Fibroblast of lung (primary cell): ENCODE results near the gene UMPS. TPM values are rescaled to one million over a fixed set of nuclear protein-coding genes. Genes with fewer than 3 reads are reported as not detected.

Source experiments
- DNase-seq, 2 donors: peaks; one replicate each; pipeline versions ENCODE4 v3.0.0 to v3.0.0-alpha.2; 2010; ENCODE audit warnings: low read depth in 2 of 2
- H2AFZ ChIP-seq: 2 replicates; pipeline ENCODE4 v1.5.1; 2012; ENCODE audit warnings: low read length, control low read depth, inconsistent platforms
- H3K27ac ChIP-seq: 2 replicates; pipeline ENCODE4 v1.5.1; 2011; ENCODE audit warnings: low read length, control low read depth; ENCODE audit not compliant: insufficient read depth
- H3K27me3 ChIP-seq: 2 replicates; pipeline ENCODE4 v1.5.1; 2011; ENCODE audit warnings: mild to moderate bottlenecking, low read length; ENCODE audit not compliant: control insufficient read depth, insufficient read depth
- H3K36me3 ChIP-seq: 2 replicates; pipeline ENCODE4 v1.5.1; 2011; ENCODE audit warnings: low read length; ENCODE audit not compliant: control insufficient read depth, insufficient read depth
- H3K4me1 ChIP-seq: 2 replicates; pipeline ENCODE4 v1.5.1; 2011; ENCODE audit warnings: low read length; ENCODE audit not compliant: control insufficient read depth, insufficient read depth; ENCODE audit errors: extremely low read depth
- H3K4me2 ChIP-seq: 2 replicates; pipeline ENCODE4 v1.5.1; 2011; ENCODE audit warnings: low read length, control low read depth; ENCODE audit not compliant: insufficient read depth; ENCODE audit errors: extremely low read depth
- H3K4me3 ChIP-seq, 4 experiments: fragments of 200-600 bp in 1 of 4; sonication (generic) in 1 of 4; replicated peaks in 1 of 4; 2 replicates each; pipeline ENCODE4 v1.5.1; 2011 to 2016; ENCODE audit warnings: low read length in 4 of 4, low read depth in 3 of 4, mild to moderate bottlenecking in 3 of 4, control low read depth in 2 of 4, inconsistent platforms in 1 of 4, mixed read lengths in 1 of 4; ENCODE audit not compliant: insufficient read depth in 1 of 4; ENCODE audit errors: control extremely low read depth in 1 of 4
- H3K79me2 ChIP-seq: 2 replicates; pipeline ENCODE4 v1.5.1; 2012; ENCODE audit warnings: mild to moderate bottlenecking, low read length, inconsistent platforms; ENCODE audit not compliant: control insufficient read depth, insufficient read depth
- H3K9ac ChIP-seq: 2 replicates; pipeline ENCODE4 v1.5.1; 2011; ENCODE audit warnings: mild to moderate bottlenecking, low read length, control low read depth; ENCODE audit not compliant: insufficient read depth
- H3K9me3 ChIP-seq: 2 replicates; pipeline ENCODE4 v1.5.1; 2012; ENCODE audit warnings: low read depth, low read length; ENCODE audit not compliant: control insufficient read depth, insufficient read depth
- H4K20me1 ChIP-seq: 2 replicates; pipeline ENCODE4 v1.5.1; 2011; ENCODE audit warnings: low read length; ENCODE audit not compliant: control insufficient read depth, insufficient read depth; ENCODE audit errors: extremely low read depth
- CTCF ChIP-seq, 2 donors: IDR thresholded peaks in 1 of 2; conservative IDR thresholded peaks in 1 of 2; 1 replicate in 1 of 2; 2 replicates in 1 of 2; pipeline ENCODE4 v1.5.1; 2011 to 2012; ENCODE audit warnings: low read length in 2 of 2, control low read depth in 1 of 2, inconsistent platforms in 1 of 2, low read depth in 1 of 2, mild to moderate bottlenecking in 1 of 2
- EZH2 ChIP-seq: IDR thresholded peaks from 2 replicates; pipeline ENCODE4 v1.5.1; 2012; ENCODE audit warnings: low read length, control low read depth, mild to moderate bottlenecking; ENCODE audit errors: missing control alignments
- polyA plus RNA-seq, 2 donors: library from polyadenylated mRNA; depleted of rRNA in 1 of 2; stranded (reverse) in 1 of 2; unstranded in 1 of 2; fragments of >200 nt; gene quantifications; 2 replicates each; pipeline ENCODE4 v1.2.1, GENCODE V29; 2011 to 2012; ENCODE audit warnings: missing spikeins in 1 of 2
- total RNA-seq: library from RNA; depleted of rRNA; stranded (reverse); fragments of >200 nt; gene quantifications from 2 replicates; pipeline ENCODE4 v1.2.1, GENCODE V29; 2014

Gene UMPS
- total and polyA plus RNA-seq, 2 donors (not counting 1 experiment from before 2014, with no cell fraction given): 21.6 to 25.0 TPM

- Histone ChIP-seq H4K20me1 (no peaks in the 10 kb centered on the region), H3K4me1 (peaks cover 30% of the 10 kb centered on the region), H3K27ac (peak overlapping the region; percentile 16), H3K36me3 (no peaks in the 10 kb centered on the region), H2AFZ (no peak overlapping the region), H3K9me3 (no peaks in the 10 kb centered on the region), H3K27me3 (no peaks in the 10 kb centered on the region), H3K4me2 (peak overlapping the region; percentile 28), H3K9ac (no peak overlapping the region), H3K4me3 (no peak overlapping the region), H3K79me2 (no peaks in the 10 kb centered on the region)
- DNase-seq: peak; percentile 43 to 85
- no peak for TF ChIP-seq CTCF (conservative IDR thresholded peaks at IDR 0.05 in 1 of 2, IDR thresholded peaks at IDR 0.05 in 1 of 2; ENCODE audit: low read depth in 1 of 2, low read length in 2 of 2)
- TF ChIP-seq EZH2: no peak
These were observed 44.1 kb downstream of the UMPS start for GRCh38 chr3:124774327-124774718.

GRCh38 chr3:124774841-124775402 is 44.7 kb downstream of the UMPS start:
- no peak for TF ChIP-seq CTCF (conservative IDR thresholded peaks at IDR 0.05 in 1 of 2, IDR thresholded peaks at IDR 0.05 in 1 of 2; ENCODE audit: low read depth in 1 of 2, low read length in 2 of 2)
- TF ChIP-seq EZH2: no peak
- Histone ChIP-seq H3K4me3 (no peak overlapping the region), H3K9ac (no peak overlapping the region), H3K4me2 (no peak overlapping the region), H3K79me2 (no peaks in the 10 kb centered on the region), H3K27me3 (no peaks in the 10 kb centered on the region), H3K9me3 (no peaks in the 10 kb centered on the region), H3K4me1 (peaks cover 32% of the 10 kb centered on the region), H4K20me1 (no peaks in the 10 kb centered on the region), H3K27ac (peak overlapping the region; percentile 16), H3K36me3 (no peaks in the 10 kb centered on the region), H2AFZ (no peak overlapping the region)
- DNase-seq: no peak

- no peaks in the 10 kb centered on the region for H3K27me3 ChIP-seq
- no peaks in the 10 kb centered on the region for H3K79me2 ChIP-seq
- H3K4me2 ChIP-seq: no peak overlapping the region
- no peak overlapping the region for H2AFZ ChIP-seq
- TF ChIP-seq CTCF (conservative IDR thresholded peaks at IDR 0.05 in 1 of 2, IDR thresholded peaks at IDR 0.05 in 1 of 2; ENCODE audit: low read depth in 1 of 2, low read length in 2 of 2) (no peak), EZH2 (no peak)
- H3K9me3 ChIP-seq: no peaks in the 10 kb centered on the region
- H3K4me1 ChIP-seq: peaks cover 41% of the 10 kb centered on the region
- H3K27ac ChIP-seq: no peak overlapping the region
- DNase-seq: no peak
- H3K9ac ChIP-seq: no peak overlapping the region
- H3K4me3 ChIP-seq: no peak overlapping the region
- no peaks in the 10 kb centered on the region for H3K36me3 ChIP-seq
- H4K20me1 ChIP-seq: no peaks in the 10 kb centered on the region
These were observed 45.6 kb downstream of the UMPS start for GRCh38 chr3:124775877-124776276.
